Measurements from ENCODE around the gene DMXL1. TPM values are rescaled to one million over a fixed set of nuclear protein-coding genes. Genes with fewer than 3 reads are reported as not detected.
"Not testable (repeated sequence)": the region's sequence is repeated elsewhere in the genome, so short reads cannot be mapped to it uniquely, and the experiment has no call there.

Gene DMXL1
- polyA plus RNA-seq, 4 donors: 31.1 to 59.8 (median 53.3) TPM

GRCh38 chr5:119187776-119188529 is 117.1 kb downstream of the DMXL1 start:
- DNase-seq (ENCODE audit: low read depth in 4 of 4, low spot score in 3 of 4): no peak

GRCh38 chr5:119190470-119191095 is 119.7 kb downstream of the DMXL1 start:
- no peak for DNase-seq (ENCODE audit: low read depth in 4 of 4, low spot score in 3 of 4)

GRCh38 chr5:119191944-119192343 is 121.1 kb downstream of the DMXL1 start:
- DNase-seq (ENCODE audit: low read depth in 4 of 4, low spot score in 3 of 4): no peak

- no peak for DNase-seq (ENCODE audit: low read depth in 4 of 4, low spot score in 3 of 4)
Measured at GRCh38 chr5:119200795-119201194, 129.9 kb downstream of the DMXL1 start.

- DNase-seq (ENCODE audit: low read depth in 4 of 4, low spot score in 3 of 4): no peak
Measured at GRCh38 chr5:119207105-119207504, 136.2 kb downstream of the DMXL1 start.

- DNase-seq (ENCODE audit: low read depth in 4 of 4, low spot score in 3 of 4): no peak
Measured at GRCh38 chr5:119212026-119212425, 141.1 kb downstream of the DMXL1 start.

- no peak for DNase-seq (ENCODE audit: low read depth in 4 of 4, low spot score in 3 of 4)
Measured at GRCh38 chr5:119212676-119213075, 141.8 kb downstream of the DMXL1 start.

- DNase-seq (ENCODE audit: low read depth in 4 of 4, low spot score in 3 of 4): no peak
Measured at GRCh38 chr5:119217183-119217582, 146.3 kb downstream of the DMXL1 start.

GRCh38 chr5:119218830-119219782 is 148.2 kb downstream of the DMXL1 start:
- DNase-seq (ENCODE audit: low read depth in 4 of 4, low spot score in 3 of 4): no peak

GRCh38 chr5:119220576-119221197 is 149.8 kb downstream of the DMXL1 start:
- no peak for DNase-seq (ENCODE audit: low read depth in 4 of 4, low spot score in 3 of 4)

GRCh38 chr5:119221330-119221729 is 150.4 kb downstream of the DMXL1 start:
- no peak for DNase-seq (ENCODE audit: low read depth in 4 of 4, low spot score in 3 of 4)

GRCh38 chr5:119229950-119230349 is 159.1 kb downstream of the DMXL1 start:
- DNase-seq (ENCODE audit: low read depth in 4 of 4, low spot score in 3 of 4): no peak

GRCh38 chr5:119238265-119239118 is 167.6 kb downstream of the DMXL1 start:
- no peak for DNase-seq (ENCODE audit: low read depth in 4 of 4, low spot score in 3 of 4)

- DNase-seq (ENCODE audit: low read depth in 4 of 4, low spot score in 3 of 4): no peak
Measured at GRCh38 chr5:119239119-119239417, 168.2 kb downstream of the DMXL1 start.

GRCh38 chr5:119239826-119240225 is 168.9 kb downstream of the DMXL1 start:
- DNase-seq (ENCODE audit: low read depth in 4 of 4, low spot score in 3 of 4): not testable (repeated sequence)

GRCh38 chr5:119243888-119244287 is 173.0 kb downstream of the DMXL1 start:
- no peak for DNase-seq (ENCODE audit: low read depth in 4 of 4, low spot score in 3 of 4)

GRCh38 chr5:119250946-119251901 is 180.3 kb downstream of the DMXL1 start:
- no peak for DNase-seq (ENCODE audit: low read depth in 4 of 4, low spot score in 3 of 4)

GRCh38 chr5:119255571-119256356 is 184.9 kb downstream of the DMXL1 start:
- no peak for DNase-seq (ENCODE audit: low read depth in 4 of 4, low spot score in 3 of 4)
